Renal pelvis (tissue), 4 donors: ENCODE measurements around the gene CD38. TPM values are rescaled to one million over a fixed set of nuclear protein-coding genes. Genes with fewer than 3 reads are reported as not detected.
A peak's percentile ranks its signal among the peaks of the same experiment; 100 is the strongest.
"Not testable (repeated sequence)": the region's sequence is repeated elsewhere in the genome, so short reads cannot be mapped to it uniquely, and the experiment has no call there.

ENCODE experiments used
- DNase-seq: peaks from one replicate; pipeline ENCODE4 v3.0.0-alpha.2; 2013
- polyA plus RNA-seq, 3 donors: library from polyadenylated mRNA; unstranded; fragments of 120-200 nt; gene quantifications; one replicate each; pipeline ENCODE4 v1.2.1, GENCODE V29; 2013; ENCODE audit not compliant: insufficient read length in 3 of 3

Gene CD38
- polyA plus RNA-seq, 3 donors = 0.64 to 1.1 (median 0.73) TPM

DNA sequence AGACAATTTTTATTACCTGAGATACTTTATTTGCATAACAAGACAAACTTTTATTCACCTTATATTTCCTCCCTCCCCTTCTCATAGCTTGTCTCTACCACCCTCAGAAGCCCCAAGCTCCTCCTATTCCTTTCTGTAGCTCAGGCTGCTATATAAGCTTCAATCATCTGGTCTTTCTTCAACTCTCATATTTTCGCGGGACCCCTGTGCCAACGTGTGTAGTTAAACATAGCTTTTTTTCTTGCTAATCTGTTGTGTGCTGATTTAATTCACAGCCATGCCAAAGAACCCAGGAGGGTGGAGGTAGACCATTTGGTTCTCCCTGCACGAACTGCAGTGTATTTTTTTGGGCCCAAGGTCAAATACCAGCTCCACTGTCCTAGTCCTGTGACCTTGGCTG is 21.1 kb upstream of the CD38 start:
- DNase-seq = no peak

DNA sequence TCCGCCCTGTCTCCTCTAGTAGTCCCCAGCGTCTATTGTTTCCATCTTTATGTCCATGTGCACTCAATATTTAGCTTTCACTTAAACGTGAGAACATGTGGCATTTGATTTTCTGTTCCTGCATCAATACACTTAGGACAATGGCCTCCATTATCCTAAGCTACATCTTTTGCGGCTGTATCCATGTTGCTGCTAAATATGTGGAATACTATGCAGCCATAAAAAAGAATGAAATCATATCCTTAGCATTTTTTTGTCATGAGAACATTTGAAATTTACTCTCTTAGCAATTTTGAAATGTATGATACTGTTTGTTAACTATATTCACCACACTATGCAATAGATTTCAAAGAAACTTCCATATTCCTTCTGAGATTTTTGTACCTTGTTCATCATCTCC is 19.8 kb upstream of the CD38 start:
- no peak for DNase-seq

GRCh38 chr4:15762460-15762859 is 15.7 kb upstream of the CD38 start:
- DNase-seq = not testable (repeated sequence)

DNA sequence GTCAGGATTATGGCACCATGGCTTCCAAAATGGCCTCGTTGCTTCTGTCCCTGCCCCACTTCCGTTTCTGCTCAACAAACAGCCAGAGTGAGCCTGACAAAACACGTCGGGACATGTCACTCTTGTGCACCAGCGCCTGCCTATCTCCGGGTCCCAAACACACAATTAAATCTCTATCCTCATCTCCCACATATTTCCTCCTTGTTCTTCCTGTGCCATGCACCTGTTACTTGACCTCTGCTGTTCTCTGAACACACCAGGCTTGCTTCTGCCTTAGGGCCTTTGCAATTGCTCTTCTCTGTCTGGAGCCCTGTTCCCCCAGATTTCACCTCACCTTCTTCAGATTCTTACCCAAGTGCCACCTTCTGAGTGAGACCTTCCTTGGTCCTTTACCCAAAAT is 12.7 kb upstream of the CD38 start:
- no peak for DNase-seq

DNA sequence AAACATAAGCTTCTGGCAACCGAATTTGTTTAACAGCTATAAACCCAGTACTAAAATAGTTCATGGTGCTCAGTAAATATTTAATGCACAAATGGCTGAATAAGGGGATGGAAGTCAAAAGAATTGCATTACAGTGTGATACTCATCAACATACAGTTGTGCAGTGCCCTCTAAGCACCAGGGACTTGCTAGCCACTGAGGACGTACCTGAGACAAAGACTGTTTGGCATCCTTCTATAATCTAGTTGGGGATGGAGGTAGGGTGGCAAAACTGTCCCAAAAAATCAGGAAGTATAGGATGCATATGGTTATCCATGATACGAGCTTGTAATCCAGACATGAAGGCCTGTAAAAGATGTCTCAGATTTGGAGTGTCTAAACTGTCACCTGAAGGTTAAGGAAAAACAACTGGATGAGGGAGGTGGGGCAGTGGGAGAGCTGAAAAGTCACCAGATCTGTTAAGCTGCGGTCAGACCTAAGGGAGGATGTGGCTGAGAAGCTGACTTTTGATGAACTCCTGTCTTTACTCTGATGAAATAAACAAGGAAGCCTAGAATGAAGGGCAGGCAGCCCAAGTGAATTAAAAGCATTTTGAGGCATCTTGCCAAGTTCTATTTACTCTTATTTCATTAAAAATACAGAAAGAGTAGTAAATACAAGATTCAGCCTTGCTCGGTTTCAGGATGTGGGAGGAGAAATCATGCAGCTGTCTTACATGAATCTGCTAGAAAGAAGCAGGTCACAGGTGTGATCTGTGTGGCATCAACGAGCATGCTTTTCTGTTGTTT is 12.0 kb upstream of the CD38 start:
- no peak for DNase-seq

- DNase-seq = no peak
Measured at GRCh38 chr4:15766821-15767220, 11.3 kb upstream of the CD38 start.

DNA sequence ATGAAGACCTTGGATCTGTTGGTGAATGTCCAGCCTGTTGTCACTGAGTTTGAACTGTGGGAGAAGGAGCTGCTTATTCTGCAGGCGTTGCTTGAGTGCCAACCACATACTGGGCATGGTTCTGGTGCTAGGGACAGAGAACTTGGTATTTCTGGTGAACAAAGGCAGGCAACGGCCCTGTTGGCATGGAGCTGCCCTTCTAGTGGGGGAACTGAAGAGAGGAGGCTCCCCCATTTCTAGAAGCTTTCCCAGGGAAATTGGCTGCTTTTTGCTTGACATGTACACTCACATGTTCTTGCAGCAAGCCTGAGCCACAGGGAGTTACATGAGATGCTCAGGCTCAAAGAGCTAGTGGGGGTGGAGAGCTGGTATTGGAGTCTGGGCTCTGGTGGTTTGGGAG is 8.9 kb upstream of the CD38 start:
- no peak for DNase-seq

- no peak for DNase-seq
Measured at GRCh38 chr4:15771216-15772058, 6.7 kb upstream of the CD38 start.

- no peak for DNase-seq
Measured at GRCh38 chr4:15774020-15774420, 4.1 kb upstream of the CD38 start.

DNA sequence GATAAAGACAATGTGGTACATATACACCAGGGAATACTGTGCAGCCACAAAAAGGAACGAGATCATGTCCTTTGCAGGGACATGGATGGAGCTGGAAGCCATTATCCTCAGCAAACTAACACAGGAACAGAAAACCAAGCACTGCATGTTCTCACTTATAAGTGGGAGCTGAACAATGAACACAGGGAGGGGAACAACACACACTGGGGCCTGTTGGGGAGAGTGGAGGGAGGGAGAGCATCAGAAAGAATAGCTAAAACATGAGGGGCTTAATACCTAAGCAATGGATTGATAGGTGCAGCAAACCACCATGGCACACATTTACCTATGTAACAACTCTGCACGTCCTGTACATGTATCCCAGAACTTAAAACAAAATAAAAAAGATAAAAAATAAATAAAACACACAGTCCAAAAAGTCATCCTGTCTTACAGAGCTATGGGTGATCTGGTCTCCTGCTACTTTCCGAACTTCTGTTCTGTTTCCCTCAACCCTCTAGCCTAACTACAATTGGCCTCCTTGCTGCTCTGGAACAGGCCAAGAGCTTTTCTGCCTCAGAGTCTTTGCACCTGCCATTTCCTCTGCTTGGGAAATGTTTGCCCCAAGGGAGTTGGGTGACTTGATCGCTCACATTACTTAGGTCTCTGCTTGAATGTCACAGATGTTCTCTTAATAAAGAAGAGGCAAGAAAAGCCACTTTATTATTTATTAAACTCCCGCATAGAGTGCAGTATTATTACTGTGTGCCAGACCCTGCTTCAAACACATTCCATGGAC is 1.1 kb upstream of the CD38 start:
- no peak for DNase-seq

GRCh38 chr4:15777697-15778288 is 335 bp upstream of the CD38 start:
- no peak for DNase-seq

DNA sequence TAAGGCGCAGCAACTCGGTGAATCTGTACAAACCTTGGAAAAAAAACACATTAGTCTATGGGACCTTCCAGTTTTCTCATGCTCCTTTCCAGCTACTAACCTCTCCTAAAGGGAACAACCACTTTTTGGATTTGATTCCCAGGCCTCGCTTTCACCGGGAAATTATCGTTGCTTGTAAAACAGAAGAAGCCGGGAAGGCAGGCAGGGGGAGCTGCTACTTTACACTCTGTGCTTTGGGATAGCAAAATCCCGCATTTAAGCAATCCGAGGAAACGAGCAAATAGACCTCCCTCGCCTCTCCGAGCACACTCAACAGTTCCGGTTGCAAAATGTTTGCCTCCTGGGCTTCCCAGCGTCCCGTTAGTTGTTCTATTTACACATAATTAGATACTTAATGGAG is 1.2 kb downstream of the CD38 start:
- DNase-seq = peak; percentile 61

DNA sequence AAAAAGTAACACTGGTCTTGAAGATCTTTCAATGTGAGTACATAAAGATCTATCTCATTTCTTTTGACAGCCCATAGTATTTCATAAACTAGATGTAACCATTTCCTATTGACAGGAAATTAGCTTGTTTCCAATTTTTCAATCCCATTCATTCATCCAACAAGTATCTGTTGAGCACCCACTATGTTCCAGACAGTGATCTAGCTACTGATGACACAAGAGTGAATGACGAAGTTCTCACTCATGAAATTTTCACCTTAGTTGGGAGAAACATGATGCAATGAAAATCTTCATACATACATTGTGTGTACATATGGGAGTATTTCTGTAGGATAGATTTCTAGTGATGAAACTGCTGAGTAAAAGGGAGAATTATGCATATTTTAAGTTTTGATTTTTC is 1.7 kb downstream of the CD38 start:
- DNase-seq = no peak

- DNase-seq = no peak
Measured at GRCh38 chr4:15781427-15782095, 3.4 kb downstream of the CD38 start.

GRCh38 chr4:15783676-15784075 is 5.5 kb downstream of the CD38 start:
- no peak for DNase-seq

- DNase-seq = no peak
Measured at GRCh38 chr4:15784959-15785634, 7.0 kb downstream of the CD38 start.

DNA sequence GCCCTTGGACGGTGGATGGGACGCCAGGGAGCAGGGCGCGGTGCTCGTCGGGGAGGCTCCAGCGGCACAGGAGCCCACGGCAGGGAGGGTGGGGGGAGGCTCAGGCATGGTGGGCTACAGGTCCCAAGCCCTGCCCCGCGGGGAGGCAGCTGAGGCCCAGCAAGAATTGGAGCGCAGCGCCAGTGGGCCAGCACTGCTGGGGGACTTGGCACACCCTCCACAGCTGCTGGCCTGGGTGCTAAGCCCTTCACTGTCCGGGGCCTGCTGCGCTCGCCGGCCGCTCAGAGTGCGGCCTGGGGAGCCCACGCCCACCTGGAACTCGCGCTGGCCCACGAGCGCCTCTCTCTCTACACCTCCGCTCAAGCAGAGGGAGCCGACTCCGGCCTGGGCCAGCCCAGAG is 8.6 kb downstream of the CD38 start:
- DNase-seq = no peak

GRCh38 chr4:15792974-15793373 is 14.8 kb downstream of the CD38 start:
- DNase-seq = no peak

GRCh38 chr4:15793506-15794363 is 15.6 kb downstream of the CD38 start:
- DNase-seq = no peak

- DNase-seq = no peak
Measured at GRCh38 chr4:15794426-15794825, 16.3 kb downstream of the CD38 start.
